Measurements from ENCODE around the gene PNLIPRP2.

PNLIPRP2 gene

DNA sequence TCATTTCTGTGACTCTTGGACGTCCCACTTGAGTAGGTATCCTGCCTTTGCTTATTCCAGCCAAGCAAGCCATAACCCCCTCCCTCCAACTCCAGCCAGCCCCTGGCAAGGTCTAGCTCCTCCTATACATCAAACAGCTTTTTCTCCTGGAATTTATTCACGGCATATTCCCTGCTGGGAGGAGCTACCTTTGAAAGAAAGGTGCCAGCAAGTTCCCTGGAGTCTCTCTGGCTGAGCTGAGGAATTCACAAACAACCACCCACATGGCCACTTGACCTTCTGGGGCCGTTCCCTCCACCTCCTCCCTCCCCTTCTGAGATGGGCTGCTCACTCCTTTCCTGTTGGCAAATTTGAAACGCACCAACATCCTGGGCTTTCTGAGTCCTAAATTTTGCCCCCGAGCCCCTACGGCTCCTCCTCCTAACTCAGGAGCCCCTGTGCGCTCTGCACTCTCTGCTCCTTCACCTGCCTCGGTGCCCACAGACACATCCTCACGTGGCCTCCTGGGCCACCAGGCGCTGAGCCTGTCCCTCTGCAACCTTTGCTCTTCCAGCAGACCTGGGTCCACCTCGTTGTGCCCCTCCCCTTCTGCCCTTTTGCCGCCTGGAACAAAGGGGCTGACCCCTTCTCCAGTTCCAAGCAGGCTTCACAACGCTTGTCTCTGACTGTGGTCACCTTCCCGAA is 73.6 kb downstream of the PNLIPRP2 start:
- H3K79me2 ChIP-seq (ENCODE audit: control insufficient read depth, low read length): no peaks in the 10 kb centered on the region
- H3K27me3 ChIP-seq (ENCODE audit: control insufficient read depth, low read length): no peaks in the 10 kb centered on the region
- H3K4me3 ChIP-seq (ENCODE audit: low read length): no peak overlapping the region
- H3F3A ChIP-seq (ENCODE audit: control insufficient read depth, insufficient read depth): no peaks in the 10 kb centered on the region
- H3K4me1 ChIP-seq (ENCODE audit: control insufficient read depth, low read length): no peaks in the 10 kb centered on the region
- H3K9me2 ChIP-seq (replicated peaks; ENCODE audit: control insufficient read depth, low read length): no peaks in the 10 kb centered on the region
- H3K27ac ChIP-seq (ENCODE audit: low read depth, low read length): no peak overlapping the region
- H3K4me2 ChIP-seq (ENCODE audit: low read length): no peak overlapping the region
- no peaks in the 10 kb centered on the region for H3K36me3 ChIP-seq (ENCODE audit: control insufficient read depth, low read length)
- TF ChIP-seq, protein P1, sequence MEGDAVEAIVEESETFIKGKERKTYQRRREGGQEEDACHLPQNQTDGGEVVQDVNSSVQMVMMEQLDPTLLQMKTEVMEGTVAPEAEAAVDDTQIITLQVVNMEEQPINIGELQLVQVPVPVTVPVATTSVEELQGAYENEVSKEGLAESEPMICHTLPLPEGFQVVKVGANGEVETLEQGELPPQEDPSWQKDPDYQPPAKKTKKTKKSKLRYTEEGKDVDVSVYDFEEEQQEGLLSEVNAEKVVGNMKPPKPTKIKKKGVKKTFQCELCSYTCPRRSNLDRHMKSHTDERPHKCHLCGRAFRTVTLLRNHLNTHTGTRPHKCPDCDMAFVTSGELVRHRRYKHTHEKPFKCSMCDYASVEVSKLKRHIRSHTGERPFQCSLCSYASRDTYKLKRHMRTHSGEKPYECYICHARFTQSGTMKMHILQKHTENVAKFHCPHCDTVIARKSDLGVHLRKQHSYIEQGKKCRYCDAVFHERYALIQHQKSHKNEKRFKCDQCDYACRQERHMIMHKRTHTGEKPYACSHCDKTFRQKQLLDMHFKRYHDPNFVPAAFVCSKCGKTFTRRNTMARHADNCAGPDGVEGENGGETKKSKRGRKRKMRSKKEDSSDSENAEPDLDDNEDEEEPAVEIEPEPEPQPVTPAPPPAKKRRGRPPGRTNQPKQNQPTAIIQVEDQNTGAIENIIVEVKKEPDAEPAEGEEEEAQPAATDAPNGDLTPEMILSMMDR (IDR thresholded peaks at IDR 0.05; ENCODE audit: low read depth, low read length, poor library complexity, severe bottlenecking): no peak
- no peak for TF ChIP-seq EZH2phosphoT487 (IDR thresholded peaks at IDR 0.05; ENCODE audit: borderline replicate concordance, low read length)
- H3K9me3 ChIP-seq (ENCODE audit: control insufficient read depth, insufficient read depth, low read length): no peaks in the 10 kb centered on the region
- no peaks in the 10 kb centered on the region for H4K20me1 ChIP-seq (ENCODE audit: control insufficient read depth, insufficient read depth, low read depth, low read length)

All from DOHH2 (cell line).